ENCODE results near the gene TNRC6A.
"Not testable (repeated sequence)": the region's sequence is repeated elsewhere in the genome, so short reads cannot be mapped to it uniquely, and the experiment has no call there.

TNRC6A gene

GRCh38 chr16:24729243-24729950 lies at the start of gene TNRC6A:
Gene TNRC6A (plus strand): TSS chr16:24729651. CDS start chr16:24729842, 191 bp downstream.
- DNase-seq: peak; percentile 80

- no peak for DNase-seq
Measured at GRCh38 chr16:24681793-24682192, 47.7 kb upstream of the TNRC6A start.

GRCh38 chr16:24683250-24683649 lies 46.2 kb upstream of the TNRC6A start:
- no peak for DNase-seq

DNA sequence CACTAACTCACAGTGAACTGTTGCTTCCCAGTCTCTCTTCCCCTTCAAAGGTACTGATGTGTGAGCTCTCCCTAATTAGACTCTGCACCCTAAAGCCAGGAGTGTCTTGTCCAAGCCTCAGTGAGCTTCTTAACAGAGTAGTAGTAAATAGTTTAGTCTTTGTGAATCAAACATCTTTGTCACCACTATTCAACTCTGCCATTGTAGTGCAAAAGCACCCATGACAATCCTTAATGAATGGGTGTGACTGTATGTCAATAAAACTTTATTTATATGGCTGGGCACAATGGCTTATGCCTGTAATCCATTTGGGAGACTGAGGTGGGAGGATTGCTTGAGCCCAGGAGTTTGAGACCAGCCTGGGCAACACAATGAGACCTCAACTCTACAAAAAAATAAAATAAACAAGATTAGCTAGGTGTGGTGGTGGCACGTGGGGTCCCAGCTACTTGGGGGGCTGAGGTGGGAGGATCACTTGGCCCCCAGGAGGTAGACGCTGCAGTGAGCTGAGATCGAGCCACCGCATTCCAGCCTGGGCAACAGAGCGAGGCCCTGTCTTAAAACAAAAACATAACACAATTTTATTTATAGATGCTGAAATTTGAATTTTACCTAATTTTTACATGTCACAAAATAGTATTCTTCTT lies 45.5 kb upstream of the TNRC6A start:
- no peak for DNase-seq

GRCh38 chr16:24685539-24686432 lies 43.7 kb upstream of the TNRC6A start:
- peak; percentile 83 for DNase-seq

DNA sequence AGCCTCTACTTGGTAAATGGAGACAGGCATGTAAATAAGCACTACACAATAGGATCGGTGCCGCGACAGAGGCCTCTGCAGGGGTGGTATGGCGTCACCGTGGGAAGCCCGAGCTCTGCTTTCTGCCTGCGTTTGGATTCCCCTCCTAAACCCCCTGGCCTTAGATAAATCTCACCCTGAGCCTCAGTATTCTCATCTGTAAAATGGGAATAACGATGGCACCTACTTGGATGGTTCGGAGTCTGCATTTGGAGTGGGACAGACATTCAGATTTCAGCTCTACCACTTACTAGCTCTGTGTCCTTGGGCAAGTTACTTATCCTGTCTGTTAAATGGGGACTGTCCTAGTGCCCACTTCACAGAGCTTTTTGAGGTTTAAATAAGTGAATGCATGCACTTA lies 42.8 kb upstream of the TNRC6A start:
- DNase-seq: no peak

DNA sequence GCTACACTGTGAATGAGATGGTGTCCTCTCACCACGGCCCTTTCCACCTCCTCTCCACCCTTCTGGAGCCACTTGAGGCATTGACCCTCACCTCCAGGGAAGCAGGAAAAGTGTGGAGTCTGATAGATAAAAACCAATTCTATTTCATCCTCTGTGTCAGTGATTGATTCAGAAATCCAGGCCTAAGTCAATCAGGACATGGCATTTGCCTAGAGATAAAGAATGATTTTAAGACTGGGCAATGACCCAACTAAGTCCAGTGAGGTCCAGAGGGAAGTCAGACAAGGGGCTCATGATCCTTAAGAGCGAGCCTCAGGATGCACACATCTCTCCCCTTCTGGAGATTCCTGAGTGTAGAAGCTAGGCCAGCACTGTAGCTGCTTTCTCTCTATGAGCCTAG lies 41.1 kb upstream of the TNRC6A start:
- no peak for DNase-seq

DNA sequence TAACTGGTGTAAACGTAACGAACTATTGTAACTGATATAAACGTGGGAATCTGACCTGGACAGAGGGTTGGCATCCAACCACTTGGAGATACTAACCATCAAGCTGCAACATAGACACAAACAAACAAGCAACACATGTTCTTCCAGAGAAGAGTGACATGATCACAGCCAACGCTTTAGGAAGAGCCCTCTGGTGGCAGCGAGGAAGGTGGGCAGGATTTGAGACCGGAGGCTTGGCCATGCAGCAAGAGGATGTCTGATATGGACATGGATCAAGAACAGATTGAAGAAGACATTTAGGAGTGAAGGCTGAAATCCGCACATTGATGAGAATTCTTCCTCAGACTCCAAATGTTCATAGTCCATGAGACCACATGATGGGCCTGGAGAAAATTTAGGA lies 40.3 kb upstream of the TNRC6A start:
- DNase-seq: peak; percentile 29

GRCh38 chr16:24692854-24693253 lies 36.6 kb upstream of the TNRC6A start:
- DNase-seq: no peak

DNA sequence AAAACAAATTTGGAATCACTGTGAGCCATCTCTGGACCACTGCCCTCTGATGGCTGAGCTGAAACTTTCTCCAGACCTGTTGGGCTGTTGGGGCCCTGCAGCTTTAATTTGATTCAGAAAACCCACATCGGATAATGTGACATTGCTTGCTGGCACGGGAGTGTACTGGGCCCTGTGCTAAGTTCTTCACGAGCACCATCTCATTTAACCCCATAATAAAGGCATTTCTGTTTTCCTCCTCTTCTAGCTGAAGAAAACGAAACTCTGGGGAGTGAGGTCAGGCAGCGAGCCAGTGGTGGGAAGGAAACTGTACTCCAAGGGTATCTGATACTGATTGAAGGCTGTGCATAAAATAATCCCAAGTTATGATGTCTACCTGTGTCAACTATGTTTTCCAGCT lies 34.5 kb upstream of the TNRC6A start:
- no peak for DNase-seq

GRCh38 chr16:24696699-24697098 lies 32.8 kb upstream of the TNRC6A start:
- DNase-seq: no peak

DNA sequence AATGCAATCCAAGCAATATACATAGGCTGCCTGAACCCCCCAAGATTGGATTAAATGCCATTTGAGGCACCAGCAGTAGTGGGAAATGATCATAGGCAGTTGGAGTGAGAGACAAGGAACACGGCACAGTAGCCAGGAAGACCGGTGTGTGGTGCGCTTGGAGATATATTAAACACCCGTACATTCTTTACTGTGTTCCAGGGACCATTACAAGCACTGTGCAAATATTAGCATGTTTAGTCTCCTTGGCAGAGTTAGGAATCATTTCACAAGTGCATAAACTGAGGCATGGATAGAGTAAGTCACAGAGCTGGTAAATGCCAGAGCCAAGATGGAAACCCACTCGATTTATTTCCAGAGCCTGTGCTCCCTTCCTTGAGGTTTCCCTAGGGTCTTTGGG lies 31.1 kb upstream of the TNRC6A start:
- DNase-seq: no peak

DNA sequence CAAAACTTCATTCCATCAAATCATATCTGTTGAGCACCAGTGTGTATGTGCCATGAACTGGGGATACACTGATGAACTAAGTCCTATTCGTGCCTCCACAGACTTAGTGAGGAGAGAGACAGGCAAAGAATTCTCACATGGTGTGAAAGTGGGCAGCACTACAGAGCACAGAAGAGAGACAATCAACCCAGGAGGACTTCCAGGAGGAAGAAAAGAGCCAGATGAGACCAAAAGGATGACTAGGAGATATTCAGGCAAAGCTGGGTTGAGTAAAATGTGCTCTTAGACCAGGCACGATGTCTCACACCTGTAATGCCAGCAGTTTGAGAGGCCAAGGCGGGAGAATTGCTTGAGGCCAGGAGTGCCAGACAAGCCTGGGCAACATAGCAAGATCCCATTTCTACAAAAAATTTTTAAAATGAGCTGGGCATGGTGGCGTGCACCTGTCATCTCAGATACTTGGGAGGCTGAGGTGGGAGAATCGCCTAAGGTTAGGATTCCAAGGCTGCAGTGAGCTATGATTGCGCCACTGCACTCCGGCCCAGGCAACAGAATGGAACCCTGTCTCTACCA lies 30.2 kb upstream of the TNRC6A start:
- DNase-seq: no peak

DNA sequence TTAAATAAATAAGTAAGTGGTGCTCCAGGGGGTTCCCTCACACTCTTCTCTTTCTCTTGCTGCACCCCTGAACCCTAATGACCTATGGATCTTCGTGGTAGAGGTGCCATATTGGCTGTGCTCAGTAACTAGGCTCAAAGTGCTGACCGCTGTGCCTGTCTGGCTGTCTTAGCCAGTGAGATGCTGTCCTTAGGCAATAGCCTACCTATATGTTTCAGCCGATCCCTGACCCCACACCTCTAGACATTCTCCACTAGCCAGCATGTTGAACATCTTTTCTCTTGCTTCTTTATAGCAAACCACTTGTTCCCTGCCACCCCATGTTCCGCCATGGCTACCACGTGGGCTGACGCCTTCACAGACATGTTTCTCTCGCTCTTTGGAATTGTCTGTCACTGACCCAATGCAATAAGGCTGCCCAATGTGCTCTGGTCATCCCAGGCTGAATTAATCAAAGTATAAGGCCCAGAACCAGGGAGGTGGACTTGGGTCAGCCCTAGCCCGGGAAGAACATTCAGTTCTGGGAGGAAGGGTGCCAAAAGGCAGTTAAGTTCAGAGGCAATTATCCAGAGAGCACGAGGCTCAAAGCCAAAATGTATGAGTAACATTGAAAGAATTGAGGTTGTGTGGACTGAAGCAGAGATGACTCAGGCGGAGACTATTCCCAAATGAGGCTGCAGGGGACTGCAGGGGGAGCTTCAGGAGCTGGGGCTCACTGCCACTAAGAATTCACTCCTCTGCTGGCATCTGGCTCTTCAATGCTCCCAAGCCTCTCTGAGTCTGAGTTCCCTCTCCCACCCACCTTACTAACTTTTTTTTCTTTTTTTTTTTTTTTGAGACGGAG lies 28.7 kb upstream of the TNRC6A start:
- DNase-seq: peak; percentile 98

DNA sequence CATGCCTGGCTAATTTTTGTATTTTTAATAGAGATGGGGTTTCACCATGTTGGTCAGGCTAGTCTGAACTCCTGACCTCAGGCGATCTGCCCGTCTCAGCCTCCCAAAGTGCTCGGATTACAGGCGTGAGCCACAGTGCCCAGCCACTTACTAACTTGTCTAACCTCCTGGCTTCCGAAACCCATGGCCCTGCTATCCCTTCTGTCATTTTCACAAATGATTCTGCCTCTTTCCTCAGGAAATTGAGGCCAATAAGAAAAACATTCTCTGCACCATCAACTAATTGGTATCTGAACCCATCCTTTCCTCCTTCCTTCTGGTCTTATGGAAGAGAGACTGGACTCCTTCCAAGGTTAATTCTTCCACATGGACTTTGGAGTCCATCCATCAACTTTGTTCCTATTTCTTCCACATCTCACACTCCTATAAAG lies 27.9 kb upstream of the TNRC6A start:
- no peak for DNase-seq

DNA sequence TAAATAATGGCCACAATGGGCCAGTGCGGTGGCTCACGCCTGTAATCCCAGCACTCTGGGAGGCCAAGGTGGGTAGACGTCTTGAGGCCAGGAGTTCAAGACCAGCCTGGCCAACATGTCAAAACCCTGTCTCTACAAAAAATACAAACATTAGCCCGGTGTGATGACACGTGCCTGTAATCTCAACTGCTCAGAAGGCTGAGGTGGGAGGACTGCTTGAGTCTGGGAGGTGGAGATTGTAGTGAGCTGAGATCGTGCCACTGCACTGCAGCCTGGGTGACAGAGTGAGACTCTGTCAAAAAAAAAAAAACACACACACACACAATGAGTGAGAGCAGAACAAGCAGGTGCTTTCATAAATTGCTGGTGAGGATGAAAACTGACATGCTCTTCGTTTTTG lies 21.7 kb upstream of the TNRC6A start:
- not testable (repeated sequence) for DNase-seq

DNA sequence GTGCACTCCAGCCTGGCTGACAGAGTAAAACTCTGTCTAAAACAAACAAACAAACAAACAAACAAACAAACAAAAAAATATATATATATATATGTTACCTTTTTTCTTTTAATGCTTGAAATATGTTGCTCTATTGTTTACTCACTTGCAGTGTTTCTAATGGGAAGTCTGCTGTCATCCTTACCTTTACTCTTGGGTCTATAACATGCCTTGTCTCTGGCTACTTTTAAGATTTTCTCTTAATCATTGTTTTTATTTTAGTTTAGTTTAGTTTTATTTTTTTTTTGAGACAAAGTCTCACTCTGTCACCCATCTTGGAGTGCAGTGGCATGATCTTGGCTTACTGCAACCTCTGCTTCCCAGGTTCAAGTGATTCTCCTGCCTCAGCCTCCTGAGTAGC lies 16.1 kb upstream of the TNRC6A start:
- DNase-seq: no peak

DNA sequence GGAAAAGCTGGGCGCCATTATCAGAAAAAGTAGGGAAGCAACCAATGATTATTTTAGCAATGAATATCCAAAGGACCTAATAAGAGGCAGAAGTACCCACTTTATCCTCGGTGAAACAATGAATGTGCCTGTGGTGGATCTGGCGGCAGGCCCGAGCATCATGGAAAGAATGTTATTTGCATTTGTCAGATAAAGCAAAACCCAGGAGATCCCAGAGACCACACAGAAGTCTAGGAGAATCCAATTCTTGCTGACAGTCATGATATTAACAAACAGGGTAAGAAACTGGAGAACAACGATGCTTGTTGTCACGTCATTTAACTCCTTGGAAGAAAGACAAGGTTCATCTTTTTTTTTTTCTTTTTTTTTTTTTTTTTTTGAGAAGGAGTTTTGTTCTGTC lies 12.0 kb upstream of the TNRC6A start:
- DNase-seq: no peak

DNA sequence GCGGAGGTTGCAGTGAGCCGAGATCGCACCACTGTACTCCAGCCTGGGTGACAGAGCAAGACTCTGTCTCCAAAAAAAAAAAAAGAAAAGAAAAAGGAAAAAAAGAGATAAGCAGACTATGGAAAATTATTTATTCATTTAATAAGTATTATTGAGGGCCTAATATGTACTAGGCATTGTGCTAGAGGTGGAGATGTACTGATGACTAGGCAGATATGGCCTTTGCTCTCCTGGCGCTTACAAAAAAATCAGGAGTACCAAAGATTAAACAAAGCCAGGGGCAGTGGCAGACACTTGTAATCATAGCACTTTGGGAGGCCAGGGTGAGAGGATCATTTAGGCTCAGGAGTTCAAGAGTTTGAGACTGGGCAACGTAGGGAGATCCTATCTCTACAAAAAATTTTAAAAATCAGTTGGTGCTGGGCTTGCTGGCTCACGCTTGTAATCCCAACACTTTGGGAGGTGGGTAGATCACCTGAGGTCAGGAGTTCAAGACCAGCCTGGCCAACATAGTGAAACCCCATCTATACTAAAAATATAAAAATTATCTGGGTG lies 10.4 kb upstream of the TNRC6A start:
- DNase-seq: no peak

DNA sequence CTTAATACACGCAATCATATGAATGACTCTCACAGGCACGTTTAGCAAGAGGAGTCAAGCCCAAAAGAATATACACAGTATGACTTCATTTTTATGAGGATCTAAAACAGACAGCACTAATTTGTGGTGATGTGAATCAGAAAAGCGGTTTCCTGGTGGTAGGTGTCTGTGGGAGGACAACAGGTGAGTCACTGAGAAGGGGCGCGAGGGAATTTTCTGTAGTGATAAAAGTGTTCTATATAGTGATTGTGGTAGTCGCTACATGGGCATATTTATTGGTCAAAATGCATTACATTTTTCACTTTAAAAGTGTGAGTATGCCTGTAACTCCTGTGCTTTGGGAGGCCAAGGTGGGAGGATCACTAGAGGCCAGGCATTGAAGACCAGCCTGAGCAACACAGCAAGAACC lies 7.6 kb upstream of the TNRC6A start:
- DNase-seq: no peak

GRCh38 chr16:24723663-24724062 lies 5.8 kb upstream of the TNRC6A start:
- peak; percentile 47 for DNase-seq

GRCh38 chr16:24728011-24728410 lies 1.4 kb upstream of the TNRC6A start:
- no peak for DNase-seq
